Left lung (tissue), 10 donors: Measurements from ENCODE around the gene SLC25A21. TPM values are rescaled to one million over a fixed set of nuclear protein-coding genes. Genes with fewer than 3 reads are reported as not detected.

Experiments used
- ATAC-seq: fragments of 200-7000 bp; cut with Tn5 transposase; one replicate; pipeline ENCODE4 v1.9.1; 2020; ENCODE audit warnings: moderate library complexity
- DNase-seq, 4 donors: peaks; one replicate each; pipeline ENCODE4 v3.0.0-alpha.2; 2013 to 2020
- H3K27ac ChIP-seq, 2 donors: fragments of 200-600 bp; sonication (generic) in 1 of 2; one replicate each; pipeline versions ENCODE4 v1.5.0 to v1.8.0; 2020 to 2021
- H3K27me3 ChIP-seq, 2 donors: fragments of 200-600 bp; sonication (generic) in 1 of 2; one replicate each; pipeline versions ENCODE4 v1.5.0 to v1.8.0; 2020 to 2021
- H3K36me3 ChIP-seq, 2 donors: fragments of 200-600 bp; sonication (generic) in 1 of 2; one replicate each; pipeline versions ENCODE4 v1.5.0 to v1.8.0; 2020 to 2021
- H3K4me1 ChIP-seq, 2 donors: fragments of 200-600 bp; one replicate each; pipeline ENCODE4 v1.8.0; 2021
- H3K4me3 ChIP-seq, 2 donors: fragments of 200-600 bp; sonication (generic) in 1 of 2; one replicate each; pipeline versions ENCODE4 v1.5.0 to v1.8.0; 2020 to 2021; ENCODE audit warnings: mild to moderate bottlenecking in 1 of 2
- H3K9me3 ChIP-seq, 2 donors: fragments of 200-600 bp; sonication (generic) in 1 of 2; one replicate each; pipeline versions ENCODE4 v1.5.0 to v1.8.0; 2020 to 2021
- intact Hi-C, 2 donors: fragments of 100-400 bp; cut with DNase I; formaldehyde crosslinking; loops; one replicate each; pipeline versions ENCODE4 v1.11.2 to v1.14.2; 2022
- polyA plus RNA-seq, 6 donors: library from polyadenylated mRNA; unstranded; fragments of 120-200 nt; gene quantifications; one replicate each; pipeline ENCODE4 v1.2.1, GENCODE V29; 2013; ENCODE audit not compliant: insufficient read length in 6 of 6
- total RNA-seq, 2 donors: library from RNA; stranded (reverse); fragmentation: NEBNext Ultra II Directional; extraction: Animal tissue kit (Norgen Biotek cat#: 25700); gene quantifications; one replicate each; pipeline ENCODE4 v1.2.1, GENCODE V29; 2021
- TF ChIP-seq, protein P1 (sequence below), 2 donors: fragments of 200-600 bp; sonication (generic) in 1 of 2; IDR thresholded peaks; one replicate each; pipeline versions ENCODE4 v1.5.0 to v1.8.0; 2021; ENCODE audit warnings: antibody characterized with exemption in 2 of 2
- donor health status: DM: no; HTN: yes; CAD: no.
- donor health status: DM: no; HTN: no; CAD: no.

The SLC25A21 gene
- total and polyA plus RNA-seq, 8 donors = 0.47 to 3.7 (median 2.7) TPM

DNA sequence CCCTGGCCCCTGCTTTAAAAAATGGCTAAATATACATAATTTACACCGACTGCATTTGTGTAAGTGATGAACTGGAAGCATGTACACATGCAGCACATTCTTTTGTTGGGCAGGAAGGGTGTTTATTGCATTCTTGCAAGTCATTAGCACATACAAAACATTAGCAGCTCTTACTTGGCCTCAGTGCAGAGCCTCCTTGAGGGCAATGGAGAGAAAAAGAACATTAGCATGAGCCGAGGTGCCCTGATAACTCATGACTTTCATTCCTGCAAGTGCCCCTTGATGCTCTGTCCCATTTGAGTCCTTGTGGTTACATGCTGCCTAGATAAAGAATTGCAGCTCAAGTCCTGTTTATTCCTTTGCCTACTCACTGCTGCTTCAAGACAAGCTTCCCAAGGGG, 448.9 kb downstream of the SLC25A21 start:
- DNase-seq (no peak), ATAC-seq (no peak)
- Histone ChIP-seq H3K27me3 (no peaks in the 10 kb centered on the region), H3K27ac (no peak overlapping the region), H3K4me1 (no peaks in the 10 kb centered on the region), H3K4me3 (no peak overlapping the region), H3K9me3 (no peaks in the 10 kb centered on the region), H3K36me3 (no peaks in the 10 kb centered on the region)
- TF ChIP-seq, protein P1, sequence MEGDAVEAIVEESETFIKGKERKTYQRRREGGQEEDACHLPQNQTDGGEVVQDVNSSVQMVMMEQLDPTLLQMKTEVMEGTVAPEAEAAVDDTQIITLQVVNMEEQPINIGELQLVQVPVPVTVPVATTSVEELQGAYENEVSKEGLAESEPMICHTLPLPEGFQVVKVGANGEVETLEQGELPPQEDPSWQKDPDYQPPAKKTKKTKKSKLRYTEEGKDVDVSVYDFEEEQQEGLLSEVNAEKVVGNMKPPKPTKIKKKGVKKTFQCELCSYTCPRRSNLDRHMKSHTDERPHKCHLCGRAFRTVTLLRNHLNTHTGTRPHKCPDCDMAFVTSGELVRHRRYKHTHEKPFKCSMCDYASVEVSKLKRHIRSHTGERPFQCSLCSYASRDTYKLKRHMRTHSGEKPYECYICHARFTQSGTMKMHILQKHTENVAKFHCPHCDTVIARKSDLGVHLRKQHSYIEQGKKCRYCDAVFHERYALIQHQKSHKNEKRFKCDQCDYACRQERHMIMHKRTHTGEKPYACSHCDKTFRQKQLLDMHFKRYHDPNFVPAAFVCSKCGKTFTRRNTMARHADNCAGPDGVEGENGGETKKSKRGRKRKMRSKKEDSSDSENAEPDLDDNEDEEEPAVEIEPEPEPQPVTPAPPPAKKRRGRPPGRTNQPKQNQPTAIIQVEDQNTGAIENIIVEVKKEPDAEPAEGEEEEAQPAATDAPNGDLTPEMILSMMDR (IDR thresholded peaks at IDR 0.05) = no peak
- intact Hi-C loops = no loop called here

DNA sequence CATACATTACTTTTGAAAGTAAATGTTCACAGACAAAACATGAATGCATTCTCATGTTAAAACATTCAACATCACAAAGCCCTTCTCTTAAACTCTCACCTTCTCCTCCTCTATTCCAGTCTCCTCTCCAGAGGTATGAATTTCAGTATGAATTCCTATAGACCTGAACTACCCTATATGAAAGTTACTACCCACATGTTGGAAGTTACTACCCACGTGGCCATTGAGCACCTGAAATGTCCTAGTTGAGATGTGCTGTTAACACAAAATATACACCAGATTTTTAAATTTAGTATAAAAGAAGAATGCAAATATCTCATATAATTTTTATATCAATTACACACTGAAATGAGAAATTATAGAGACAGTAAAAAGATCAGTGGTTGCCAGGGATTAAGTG, 450.5 kb downstream of the SLC25A21 start:
- Histone ChIP-seq H3K9me3 (no peaks in the 10 kb centered on the region), H3K4me1 (no peaks in the 10 kb centered on the region), H3K36me3 (no peaks in the 10 kb centered on the region), H3K27me3 (no peaks in the 10 kb centered on the region), H3K4me3 (no peak overlapping the region), H3K27ac (no peak overlapping the region)
- TF ChIP-seq, protein P1 (IDR thresholded peaks at IDR 0.05) = no peak
- intact Hi-C loops = no loop called here
- ATAC-seq (no peak), DNase-seq (no peak)

DNA sequence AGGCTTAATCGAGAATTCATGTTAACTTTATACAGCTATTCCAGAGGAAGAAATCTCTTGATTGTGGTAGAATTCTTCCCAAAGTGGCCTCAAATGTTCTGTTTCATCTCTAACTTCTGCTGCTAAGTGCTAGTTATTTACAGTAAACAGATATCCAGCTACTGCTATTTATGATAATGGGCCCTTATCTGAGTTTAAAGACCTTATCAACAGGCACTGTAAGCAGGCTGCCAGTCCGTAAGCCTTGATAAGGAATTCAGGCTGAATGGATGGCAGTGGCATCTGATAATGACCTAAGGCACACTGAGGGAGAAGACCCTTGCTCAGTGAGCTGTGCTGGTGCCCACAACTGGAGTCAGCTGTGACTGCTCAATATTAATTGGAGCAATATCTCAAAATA, 451.7 kb downstream of the SLC25A21 start:
- Histone ChIP-seq H3K4me1 (no peaks in the 10 kb centered on the region), H3K27ac (no peak overlapping the region), H3K9me3 (no peaks in the 10 kb centered on the region), H3K36me3 (no peaks in the 10 kb centered on the region), H3K4me3 (no peak overlapping the region), H3K27me3 (no peaks in the 10 kb centered on the region)
- DNase-seq (no peak), ATAC-seq (no peak)
- TF ChIP-seq, protein P1 (IDR thresholded peaks at IDR 0.05) = no peak
- intact Hi-C loops = no loop called here

DNA sequence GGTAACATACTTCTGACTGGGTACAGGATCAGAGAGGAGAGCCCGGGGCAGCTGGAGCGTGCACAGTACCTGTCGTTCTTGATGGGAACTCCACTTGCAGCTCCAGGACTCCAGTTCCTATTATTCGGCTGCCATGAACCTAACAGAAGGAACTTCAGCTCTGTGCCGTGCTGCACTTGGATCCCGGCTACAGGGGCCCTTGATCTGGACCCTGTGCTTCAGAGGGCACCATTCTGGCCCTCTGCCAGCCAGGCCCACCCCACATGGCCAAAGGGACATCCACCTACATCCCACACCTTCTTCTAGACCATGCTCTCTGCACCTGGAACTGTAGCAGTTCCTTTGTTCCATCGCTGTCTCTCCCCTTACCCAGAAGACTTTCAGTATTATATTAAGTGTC, 452.6 kb downstream of the SLC25A21 start:
- Histone ChIP-seq H3K4me1 (no peaks in the 10 kb centered on the region), H3K4me3 (no peak overlapping the region), H3K27ac (no peak overlapping the region), H3K36me3 (no peaks in the 10 kb centered on the region), H3K9me3 (no peaks in the 10 kb centered on the region), H3K27me3 (no peaks in the 10 kb centered on the region)
- intact Hi-C loops = no loop called here
- TF ChIP-seq, protein P1 (IDR thresholded peaks at IDR 0.05) = no peak
- DNase-seq (no peak), ATAC-seq (no peak)

DNA sequence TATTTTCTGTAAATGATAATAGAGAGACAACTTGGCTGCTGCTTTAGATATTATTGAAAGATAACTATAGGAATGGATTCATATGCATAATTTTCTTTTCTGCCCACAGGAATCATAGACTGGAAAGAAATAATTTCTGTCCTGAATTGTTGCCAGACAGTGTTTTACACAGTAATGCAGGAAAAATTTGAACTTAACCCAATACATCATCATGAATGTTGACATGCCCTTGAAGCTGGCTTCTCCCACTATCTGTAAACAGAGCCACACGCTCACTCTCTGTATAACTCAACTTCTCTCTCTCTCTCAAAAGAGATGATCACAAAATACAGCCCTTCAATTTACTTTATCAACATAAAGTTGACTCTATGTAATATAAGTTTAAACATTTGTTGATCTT, 454.2 kb downstream of the SLC25A21 start:
- Histone ChIP-seq H3K36me3 (no peaks in the 10 kb centered on the region), H3K27ac (no peak overlapping the region), H3K9me3 (no peaks in the 10 kb centered on the region), H3K27me3 (no peaks in the 10 kb centered on the region), H3K4me1 (no peaks in the 10 kb centered on the region), H3K4me3 (no peak overlapping the region)
- no peak for ATAC-seq
- DNase-seq = no peak
- TF ChIP-seq, protein P1 (IDR thresholded peaks at IDR 0.05) = no peak
- intact Hi-C loops = no loop called here
